ENCODE data around the gene ATP9B.

DNA sequence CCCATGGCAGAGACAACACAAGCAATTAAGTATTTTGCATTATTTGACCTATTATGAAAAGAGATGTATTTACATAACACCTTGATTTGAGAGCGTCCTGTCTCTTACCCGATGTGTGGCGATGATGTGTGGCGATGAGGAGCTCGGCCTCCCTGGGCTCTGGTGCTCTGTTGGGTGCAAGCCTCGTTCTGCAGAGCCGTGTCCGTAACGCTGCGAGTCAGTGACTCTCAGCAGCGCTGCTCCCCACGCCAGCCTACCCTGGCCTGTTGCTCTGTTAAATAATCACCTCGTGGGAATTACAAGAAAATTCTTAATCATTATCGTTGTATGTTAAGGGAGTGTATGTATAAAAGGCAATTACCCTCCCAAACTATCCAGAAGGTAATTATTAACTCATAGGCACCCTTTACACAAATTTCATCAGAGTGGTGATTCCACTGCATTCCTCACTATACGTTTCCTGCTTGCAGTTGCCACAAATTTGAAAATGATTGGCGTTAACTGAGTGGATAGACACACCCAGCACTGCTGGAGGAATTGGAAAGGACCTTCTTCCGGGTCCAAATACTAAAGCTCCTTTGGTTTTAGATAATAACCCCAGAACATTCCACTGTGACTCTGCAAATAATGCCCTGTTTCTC lies 274.5 kb downstream of the ATP9B start:
- TF ChIP-seq, protein P1, sequence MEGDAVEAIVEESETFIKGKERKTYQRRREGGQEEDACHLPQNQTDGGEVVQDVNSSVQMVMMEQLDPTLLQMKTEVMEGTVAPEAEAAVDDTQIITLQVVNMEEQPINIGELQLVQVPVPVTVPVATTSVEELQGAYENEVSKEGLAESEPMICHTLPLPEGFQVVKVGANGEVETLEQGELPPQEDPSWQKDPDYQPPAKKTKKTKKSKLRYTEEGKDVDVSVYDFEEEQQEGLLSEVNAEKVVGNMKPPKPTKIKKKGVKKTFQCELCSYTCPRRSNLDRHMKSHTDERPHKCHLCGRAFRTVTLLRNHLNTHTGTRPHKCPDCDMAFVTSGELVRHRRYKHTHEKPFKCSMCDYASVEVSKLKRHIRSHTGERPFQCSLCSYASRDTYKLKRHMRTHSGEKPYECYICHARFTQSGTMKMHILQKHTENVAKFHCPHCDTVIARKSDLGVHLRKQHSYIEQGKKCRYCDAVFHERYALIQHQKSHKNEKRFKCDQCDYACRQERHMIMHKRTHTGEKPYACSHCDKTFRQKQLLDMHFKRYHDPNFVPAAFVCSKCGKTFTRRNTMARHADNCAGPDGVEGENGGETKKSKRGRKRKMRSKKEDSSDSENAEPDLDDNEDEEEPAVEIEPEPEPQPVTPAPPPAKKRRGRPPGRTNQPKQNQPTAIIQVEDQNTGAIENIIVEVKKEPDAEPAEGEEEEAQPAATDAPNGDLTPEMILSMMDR (IDR thresholded peaks at IDR 0.05) = no peak
- TF ChIP-seq POLR2AphosphoS5 (IDR thresholded peaks at IDR 0.05) = no peak
